ENCODE data around the gene MEGF11. TPM values are rescaled to one million over a fixed set of nuclear protein-coding genes. Genes with fewer than 3 reads are reported as not detected.

MEGF11 gene
- total RNA-seq, 1 experiment from 2014 or later, result 1.2 TPM

DNA sequence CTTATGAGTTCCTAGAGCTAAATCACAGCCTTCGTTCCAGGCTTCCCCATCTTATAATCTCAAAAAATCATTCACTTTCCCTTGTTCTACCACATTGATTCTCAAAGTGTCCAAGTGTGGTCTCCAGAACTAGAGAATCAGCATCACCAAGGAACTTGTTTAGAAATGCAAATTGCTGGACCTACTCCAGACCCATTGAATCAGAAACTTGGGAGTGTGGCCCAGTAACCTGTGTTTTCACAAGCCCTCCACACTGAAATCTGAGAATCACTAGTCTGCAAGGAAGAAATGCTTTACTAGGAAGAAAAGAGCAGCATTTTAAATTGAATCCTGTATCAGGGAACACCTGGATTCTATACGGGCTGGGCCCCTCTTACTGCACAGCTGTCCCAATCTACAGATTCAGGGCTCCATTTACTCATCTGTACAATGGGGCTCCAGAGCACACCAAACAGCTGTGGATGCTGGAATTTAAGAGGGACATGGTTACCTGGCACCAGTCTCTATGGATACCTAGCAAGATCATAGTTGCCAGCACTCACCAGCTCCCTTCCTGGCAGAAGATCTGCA, 3.9 kb downstream of the MEGF11 start:
- no CpG with 5 or more reads among the region's 2 CpGs for WGBS (ENCODE audit: extremely low coverage, insufficient read length, low lambda C conversion rate)
- H3K27me3 ChIP-seq (ENCODE audit: insufficient read depth, low read length), result peaks cover 19% of the 10 kb centered on the region

More for the DNA sequence above, 3.9 kb downstream of the MEGF11 start:
- H3K27ac Mint-ChIP-seq, result no peak overlapping the region
- no peak overlapping the region for H4K8ac ChIP-seq (replicated peaks; ENCODE audit: insufficient read length, low read depth, low read length)
- H4K5ac ChIP-seq (ENCODE audit: insufficient read length, low read depth, low read length), result no peak overlapping the region
- no peak overlapping the region for H4K91ac ChIP-seq (ENCODE audit: insufficient read length, low read depth, low read length)
- H2BK20ac ChIP-seq (ENCODE audit: low read depth, low read length, poor library complexity, severe bottlenecking), result no peak overlapping the region
- H3K56ac ChIP-seq (ENCODE audit: insufficient read length, low read depth, low read length), result no peak overlapping the region
- H3K4me1 ChIP-seq (ENCODE audit: insufficient read depth, low read length), result no peaks in the 10 kb centered on the region
- H3K4me1 Mint-ChIP-seq, result peaks cover 30 to 40% of the 10 kb centered on the region in 2 experiments
- H2AK5ac ChIP-seq (ENCODE audit: insufficient read length, low read length), result no peak overlapping the region
- no peak overlapping the region for H3K18ac ChIP-seq (ENCODE audit: insufficient read length, low read depth, low read length)
- no peaks in the 10 kb centered on the region for H3K9me3 ChIP-seq (ENCODE audit: control insufficient read depth, low read depth, low read length)
- H3K27me3 Mint-ChIP-seq (ENCODE audit: low read depth), result peaks cover 64% of the 10 kb centered on the region
- no peak overlapping the region for H3K9ac ChIP-seq (ENCODE audit: extremely low read depth, insufficient read length, low read length)
- no peak overlapping the region for H3K4me2 ChIP-seq (ENCODE audit: insufficient read depth, insufficient read length, low read length)
- H2BK120ac ChIP-seq (ENCODE audit: low read depth, low read length, poor library complexity, severe bottlenecking), result no peak overlapping the region
- no peak overlapping the region for H2BK15ac ChIP-seq (ENCODE audit: low read depth, low read length)
- H3K23ac ChIP-seq (ENCODE audit: insufficient read length, low read depth, low read length), result no peak overlapping the region
- no peak overlapping the region for H3K4ac ChIP-seq (ENCODE audit: low read depth, low read length)
- H2AFZ ChIP-seq (ENCODE audit: low read length), result no peak overlapping the region
- H3T11ph ChIP-seq (ENCODE audit: low read length), result no peak overlapping the region
- no peaks in the 10 kb centered on the region for H3K79me1 ChIP-seq (ENCODE audit: insufficient read depth, low read depth, low read length, poor library complexity, severe bottlenecking)
- no peak overlapping the region for H3K4me3 Mint-ChIP-seq
- peaks cover 0 to 4% of the 10 kb centered on the region in 2 experiments; a peak in 1 of 5 replicates for H3K9me3 Mint-ChIP-seq
- H2BK5ac ChIP-seq (ENCODE audit: insufficient read length, low read length), result no peak overlapping the region
- no peak overlapping the region for H3K14ac ChIP-seq (ENCODE audit: insufficient read depth, low read length)
- no peaks in the 10 kb centered on the region for H4K20me1 ChIP-seq (ENCODE audit: control insufficient read depth, insufficient read depth, insufficient read length)
- H3K23me2 ChIP-seq (ENCODE audit: insufficient read length, low read depth, low read length, poor library complexity, severe bottlenecking), result peaks cover 19% of the 10 kb centered on the region
- TF ChIP-seq, protein P1, sequence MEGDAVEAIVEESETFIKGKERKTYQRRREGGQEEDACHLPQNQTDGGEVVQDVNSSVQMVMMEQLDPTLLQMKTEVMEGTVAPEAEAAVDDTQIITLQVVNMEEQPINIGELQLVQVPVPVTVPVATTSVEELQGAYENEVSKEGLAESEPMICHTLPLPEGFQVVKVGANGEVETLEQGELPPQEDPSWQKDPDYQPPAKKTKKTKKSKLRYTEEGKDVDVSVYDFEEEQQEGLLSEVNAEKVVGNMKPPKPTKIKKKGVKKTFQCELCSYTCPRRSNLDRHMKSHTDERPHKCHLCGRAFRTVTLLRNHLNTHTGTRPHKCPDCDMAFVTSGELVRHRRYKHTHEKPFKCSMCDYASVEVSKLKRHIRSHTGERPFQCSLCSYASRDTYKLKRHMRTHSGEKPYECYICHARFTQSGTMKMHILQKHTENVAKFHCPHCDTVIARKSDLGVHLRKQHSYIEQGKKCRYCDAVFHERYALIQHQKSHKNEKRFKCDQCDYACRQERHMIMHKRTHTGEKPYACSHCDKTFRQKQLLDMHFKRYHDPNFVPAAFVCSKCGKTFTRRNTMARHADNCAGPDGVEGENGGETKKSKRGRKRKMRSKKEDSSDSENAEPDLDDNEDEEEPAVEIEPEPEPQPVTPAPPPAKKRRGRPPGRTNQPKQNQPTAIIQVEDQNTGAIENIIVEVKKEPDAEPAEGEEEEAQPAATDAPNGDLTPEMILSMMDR (conservative IDR thresholded peaks at IDR 0.05), result no peak
- no peak overlapping the region for H3K27ac ChIP-seq (ENCODE audit: insufficient read length, low read depth, low read length)
- no peak for DNase-seq
- H2BK12ac ChIP-seq (ENCODE audit: insufficient read length, low read depth, low read length), result no peak overlapping the region
- no peaks in the 10 kb centered on the region for H3K79me2 ChIP-seq (ENCODE audit: insufficient read depth, low read length)
- no peaks in the 10 kb centered on the region for H3K36me3 Mint-ChIP-seq (ENCODE audit: insufficient read depth in 1 of 3, low read depth in 3 of 3)
